ENCODE measurements around the gene SDCCAG8. TPM values are rescaled to one million over a fixed set of nuclear protein-coding genes. Genes with fewer than 3 reads are reported as not detected.

SDCCAG8 gene
- polyA plus RNA-seq, 3 donors, result 33.2 to 34.4 (median 33.4) TPM

- WGBS (ENCODE audit: insufficient coverage), result 80% methylated on average over 1 of the region's 7 CpGs
- intact Hi-C loops (cut with micrococcal nuclease), result loop anchor here (5.0 to 10.0 kb wide), 2 partner anchors 63 to 95 kb away; partner anchors contain the start of genes CEP170 (in 1 of the 2) and SDCCAG8 (in 1 of the 2)
Measured at GRCh38 chr1:243320224-243320623, 64.4 kb downstream of the SDCCAG8 start.

GRCh38 chr1:243322326-243322725 is 66.5 kb downstream of the SDCCAG8 start:
- H3K4me1 Mint-ChIP-seq, result peaks cover 10% of the 10 kb centered on the region
- Histone ChIP-seq H3K9ac (ENCODE audit: insufficient read depth, low read length, poor library complexity, severe bottlenecking) (no peak overlapping the region), H3K79me2 (ENCODE audit: insufficient read depth, low read length) (no peaks in the 10 kb centered on the region), H3K4me3 (replicated peaks in 1 of 3; ENCODE audit: low read depth in 2 of 3, low read length in 3 of 3) (no peak overlapping the region), H3K4me1 (ENCODE audit: control insufficient read depth in 1 of 2, insufficient read depth in 2 of 2, low read length in 2 of 2) (no peaks in the 10 kb centered on the region), H3K4me2 (replicated peaks; ENCODE audit: extremely low read depth, low read length, poor library complexity, severe bottlenecking) (no peak overlapping the region), H4K20me1 (ENCODE audit: insufficient read depth, low read length) (no peaks in the 10 kb centered on the region), H3K27me3 (ENCODE audit: control insufficient read depth in 2 of 2, insufficient read depth in 2 of 2, low read length in 2 of 2) (no peaks in the 10 kb centered on the region), H2AFZ (ENCODE audit: insufficient read depth, low read depth, low read length, poor library complexity, severe bottlenecking) (no peak overlapping the region), H3K9me3 (replicated peaks in 1 of 2; ENCODE audit: control insufficient read depth in 1 of 2, insufficient read depth in 1 of 2, low read length in 2 of 2) (no peaks in the 10 kb centered on the region), H3K36me3 (replicated peaks in 1 of 2; ENCODE audit: control insufficient read depth in 1 of 2, insufficient read depth in 2 of 2, low read length in 2 of 2) (peaks cover 15 to 17% of the 10 kb centered on the region in 2 donors), H3K27ac (ENCODE audit: low read depth in 1 of 2, low read length in 2 of 2) (no peak overlapping the region)
- peak in 1 of 3 donors; percentile 10 for DNase-seq
- H3K27ac Mint-ChIP-seq, result peak overlapping the region in 3 of 7 donors; percentile 3 to 64 (median 16)
- no CpG with 5 or more reads among the region's 3 CpGs for WGBS (ENCODE audit: insufficient coverage)
- H3K4me3 Mint-ChIP-seq, result no peak overlapping the region
- H3K36me3 Mint-ChIP-seq, result peaks cover 27 to 30% of the 10 kb centered on the region in 2 donors
- no peak for TF ChIP-seq CTCF (IDR thresholded peaks at IDR 0.05)
- intact Hi-C loops (cut with micrococcal nuclease), result loop anchor here (5.0 to 10.0 kb wide), 2 partner anchors 65 to 98 kb away; partner anchors contain the start of genes CEP170 (in 1 of the 2) and SDCCAG8 (in 1 of the 2)
- no peaks in the 10 kb centered on the region for H3K27me3 Mint-ChIP-seq (ENCODE audit: low read depth in 3 of 3)
- peaks cover 0 to 3% (median 0%) of the 10 kb centered on the region in 7 donors for H3K9me3 Mint-ChIP-seq

More at GRCh38 chr1:243320224-243320623, 64.4 kb downstream of the SDCCAG8 start:
- no peak overlapping the region for H3K4me3 ChIP-seq (replicated peaks in 1 of 3; ENCODE audit: low read depth in 2 of 3, low read length in 3 of 3)
- Mint-ChIP-seq H3K9me3 (peaks cover 0 to 3% (median 0%) of the 10 kb centered on the region in 7 donors), H3K36me3 (peaks cover 40 to 43% of the 10 kb centered on the region in 2 donors), H3K27me3 (ENCODE audit: low read depth in 3 of 3) (no peaks in the 10 kb centered on the region), H3K27ac (peak overlapping the region in 2 of 7 donors; percentile 4 to 76), H3K4me1 (peaks cover 10% of the 10 kb centered on the region), H3K4me3 (no peak overlapping the region)
- TF ChIP-seq CTCF (IDR thresholded peaks at IDR 0.05), result no peak
- H3K36me3 ChIP-seq (replicated peaks in 1 of 2; ENCODE audit: control insufficient read depth in 1 of 2, insufficient read depth in 2 of 2, low read length in 2 of 2), result peaks cover 18 to 34% of the 10 kb centered on the region in 2 donors
- DNase-seq, result no peak
- peak overlapping the region in 1 of 2 donors; percentile 12 for H3K27ac ChIP-seq (ENCODE audit: low read depth in 1 of 2, low read length in 2 of 2)
- no peak overlapping the region for H3K4me2 ChIP-seq (replicated peaks; ENCODE audit: extremely low read depth, low read length, poor library complexity, severe bottlenecking)
- H3K79me2 ChIP-seq (ENCODE audit: insufficient read depth, low read length), result no peaks in the 10 kb centered on the region
- H2AFZ ChIP-seq (ENCODE audit: insufficient read depth, low read depth, low read length, poor library complexity, severe bottlenecking), result no peak overlapping the region
- no peaks in the 10 kb centered on the region for H3K4me1 ChIP-seq (ENCODE audit: control insufficient read depth in 1 of 2, insufficient read depth in 2 of 2, low read length in 2 of 2)
- H3K27me3 ChIP-seq (ENCODE audit: control insufficient read depth in 2 of 2, insufficient read depth in 2 of 2, low read length in 2 of 2), result no peaks in the 10 kb centered on the region
- H4K20me1 ChIP-seq (ENCODE audit: insufficient read depth, low read length), result no peaks in the 10 kb centered on the region
- H3K9ac ChIP-seq (ENCODE audit: insufficient read depth, low read length, poor library complexity, severe bottlenecking), result no peak overlapping the region
- no peaks in the 10 kb centered on the region for H3K9me3 ChIP-seq (replicated peaks in 1 of 2; ENCODE audit: control insufficient read depth in 1 of 2, insufficient read depth in 1 of 2, low read length in 2 of 2)

Data from CD14-positive monocyte (primary cell).